ENCODE results near the gene SARDH. TPM values are rescaled to one million over a fixed set of nuclear protein-coding genes. Genes with fewer than 3 reads are reported as not detected.

The SARDH gene
- total and polyA plus RNA-seq, 2 of the 13 experiments (the other 11 are each of a cell fraction or from before 2014, with no cell fraction given): 11.6 to 34.9 TPM

- TF ChIP-seq ZBTB40 (IDR thresholded peaks at IDR 0.05) (no peak), ZBTB40 (CRISPR knock-in tag; IDR thresholded peaks at IDR 0.05) (no peak; the same call in 1 of the 2 replicates), ATF2 (CRISPR knock-in tag; IDR thresholded peaks at IDR 0.05) (peak; percentile 95), NFYB (CRISPR knock-in tag; IDR thresholded peaks at IDR 0.05) (peak; percentile 42; the same call in 1 of the 2 replicates), ZNF883 (CRISPR knock-in tag; IDR thresholded peaks at IDR 0.05; ENCODE audit: not compliant biosample characterization) (no peak), KDM4B (CRISPR knock-in tag; IDR thresholded peaks at IDR 0.05) (peak; percentile 85), PATZ1 (CRISPR knock-in tag; IDR thresholded peaks at IDR 0.05) (peak; percentile 90), ZC3H4 (CRISPR knock-in tag; IDR thresholded peaks at IDR 0.05; ENCODE audit: borderline replicate concordance) (no peak), GRHL1 (CRISPR knock-in tag; conservative IDR thresholded peaks at IDR 0.05) (no peak), ESRRA (CRISPR knock-in tag; IDR thresholded peaks at IDR 0.05; ENCODE audit: low read depth) (peak; percentile 80)
- TF ChIP-seq, protein P1, sequence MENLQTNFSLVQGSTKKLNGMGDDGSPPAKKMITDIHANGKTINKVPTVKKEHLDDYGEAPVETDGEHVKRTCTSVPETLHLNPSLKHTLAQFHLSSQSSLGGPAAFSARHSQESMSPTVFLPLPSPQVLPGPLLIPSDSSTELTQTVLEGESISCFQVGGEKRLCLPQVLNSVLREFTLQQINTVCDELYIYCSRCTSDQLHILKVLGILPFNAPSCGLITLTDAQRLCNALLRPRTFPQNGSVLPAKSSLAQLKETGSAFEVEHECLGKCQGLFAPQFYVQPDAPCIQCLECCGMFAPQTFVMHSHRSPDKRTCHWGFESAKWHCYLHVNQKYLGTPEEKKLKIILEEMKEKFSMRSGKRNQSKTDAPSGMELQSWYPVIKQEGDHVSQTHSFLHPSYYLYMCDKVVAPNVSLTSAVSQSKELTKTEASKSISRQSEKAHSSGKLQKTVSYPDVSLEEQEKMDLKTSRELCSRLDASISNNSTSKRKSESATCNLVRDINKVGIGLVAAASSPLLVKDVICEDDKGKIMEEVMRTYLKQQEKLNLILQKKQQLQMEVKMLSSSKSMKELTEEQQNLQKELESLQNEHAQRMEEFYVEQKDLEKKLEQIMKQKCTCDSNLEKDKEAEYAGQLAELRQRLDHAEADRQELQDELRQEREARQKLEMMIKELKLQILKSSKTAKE (CRISPR knock-in tag; IDR thresholded peaks at IDR 0.05; ENCODE audit: borderline replicate concordance): peak; percentile 49; the same call in 1 of the 2 replicates
These were observed 23.4 kb downstream of the SARDH start (continued) for GRCh38 chr9:133714606-133715294.
